NCI-H128 (cell line): Measurements from ENCODE around the gene FAM193A.
"Not testable (repeated sequence)": the region's sequence is repeated elsewhere in the genome, so short reads cannot be mapped to it uniquely, and the experiment has no call there.

ENCODE experiments used
- DNase-seq: peaks from one replicate; lab custom pipeline; 2025; ENCODE audit not compliant: unreplicated experiment; lab: John Stamatoyannopoulos, UW

FAM193A gene

DNA sequence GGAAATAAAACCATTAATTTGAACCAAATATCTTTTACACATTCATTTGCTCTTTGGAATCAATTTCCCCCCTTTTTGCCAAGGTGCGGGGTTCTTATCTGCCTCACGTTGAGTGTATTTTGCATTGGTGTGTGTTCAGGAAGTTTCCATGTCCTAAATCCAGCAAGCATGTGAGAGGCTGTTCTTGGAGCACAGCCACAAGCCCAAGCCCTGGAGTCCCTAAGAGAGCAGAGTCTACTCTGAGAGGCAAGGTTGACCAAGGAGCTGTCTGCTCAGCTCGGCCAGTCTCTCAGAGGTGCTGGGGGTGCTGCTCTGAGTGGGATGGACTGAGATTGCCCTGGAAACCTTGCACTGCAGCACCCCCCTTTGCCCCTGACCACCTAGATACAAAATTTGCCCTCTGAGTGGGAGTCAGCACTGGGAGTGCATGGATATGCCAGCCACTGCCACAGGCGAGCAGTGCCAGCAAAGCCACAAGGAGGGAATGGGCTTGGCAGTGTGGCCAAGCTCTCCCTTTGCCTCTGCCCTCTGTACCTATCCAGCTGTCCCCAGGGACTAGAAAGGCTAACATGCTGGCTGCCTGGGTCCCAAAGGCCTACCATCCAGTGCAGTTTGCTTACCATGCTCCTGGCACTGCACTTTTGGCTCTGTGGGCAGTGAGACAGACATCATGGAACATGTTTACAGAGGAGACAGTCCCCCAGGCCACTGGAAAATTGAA is 20.5 kb upstream of the FAM193A start:
- DNase-seq = no peak

DNA sequence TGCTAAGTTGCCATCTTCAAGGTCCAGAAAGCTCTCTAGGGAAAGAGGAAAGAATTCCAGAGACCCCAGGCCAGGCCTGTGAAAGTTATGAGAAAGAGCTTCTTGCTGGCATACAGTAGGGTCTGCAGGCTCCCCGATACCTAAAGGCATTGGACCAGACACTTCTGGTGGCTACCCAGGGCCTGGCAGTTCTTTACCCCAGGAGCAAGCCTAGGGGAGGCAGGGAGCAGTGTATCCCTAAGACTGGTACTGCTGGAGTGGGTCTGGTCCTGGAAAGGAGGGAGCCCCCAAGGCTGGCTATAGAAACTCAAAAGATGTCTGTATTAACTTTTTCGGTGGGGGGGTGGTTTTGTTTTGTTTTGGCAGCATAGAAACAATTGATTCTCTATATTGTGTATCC is 19.8 kb upstream of the FAM193A start:
- no peak for DNase-seq

DNA sequence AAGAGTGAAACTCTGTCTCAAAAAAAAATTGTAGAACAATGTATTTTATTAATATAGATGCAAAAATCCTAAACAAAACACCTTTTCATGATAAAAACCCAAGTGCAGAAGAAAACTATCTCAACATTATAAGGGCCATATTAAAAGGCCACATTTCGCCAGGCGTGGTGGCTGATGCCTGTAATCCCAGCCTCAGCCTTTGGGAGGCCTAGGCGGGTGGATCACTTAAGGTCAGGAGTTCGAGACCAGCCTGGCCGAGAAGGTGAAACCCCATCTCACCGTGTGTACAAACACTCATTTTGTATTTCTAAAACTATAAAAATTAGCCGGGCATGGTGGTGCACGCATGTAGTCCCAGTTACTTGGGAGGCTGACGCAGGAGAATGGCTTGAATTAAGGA is 9.9 kb upstream of the FAM193A start:
- DNase-seq = no peak

DNA sequence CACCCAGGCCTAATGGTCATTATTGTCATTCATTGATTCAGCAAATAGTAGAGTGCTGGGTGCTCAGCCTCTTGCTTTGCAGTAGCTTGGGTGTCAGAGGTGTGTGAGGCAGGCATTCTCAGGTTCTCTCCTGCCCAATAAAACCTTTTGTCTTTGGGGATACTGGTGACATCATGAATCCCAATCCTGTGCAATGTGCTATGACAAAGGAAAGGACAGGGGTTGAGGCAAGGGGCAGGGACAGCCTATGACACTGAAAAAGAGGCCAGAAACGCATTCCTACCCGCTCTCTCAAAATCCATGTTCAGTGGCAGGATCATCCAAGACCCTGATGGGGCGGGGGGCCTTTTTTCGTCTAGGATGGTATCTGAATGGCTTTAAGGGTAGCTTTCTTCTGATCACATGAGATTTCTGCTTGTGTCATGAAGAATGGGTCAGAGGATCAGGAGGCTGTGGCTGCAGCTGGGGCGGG is 1.5 kb upstream of the FAM193A start:
- no peak for DNase-seq

DNA sequence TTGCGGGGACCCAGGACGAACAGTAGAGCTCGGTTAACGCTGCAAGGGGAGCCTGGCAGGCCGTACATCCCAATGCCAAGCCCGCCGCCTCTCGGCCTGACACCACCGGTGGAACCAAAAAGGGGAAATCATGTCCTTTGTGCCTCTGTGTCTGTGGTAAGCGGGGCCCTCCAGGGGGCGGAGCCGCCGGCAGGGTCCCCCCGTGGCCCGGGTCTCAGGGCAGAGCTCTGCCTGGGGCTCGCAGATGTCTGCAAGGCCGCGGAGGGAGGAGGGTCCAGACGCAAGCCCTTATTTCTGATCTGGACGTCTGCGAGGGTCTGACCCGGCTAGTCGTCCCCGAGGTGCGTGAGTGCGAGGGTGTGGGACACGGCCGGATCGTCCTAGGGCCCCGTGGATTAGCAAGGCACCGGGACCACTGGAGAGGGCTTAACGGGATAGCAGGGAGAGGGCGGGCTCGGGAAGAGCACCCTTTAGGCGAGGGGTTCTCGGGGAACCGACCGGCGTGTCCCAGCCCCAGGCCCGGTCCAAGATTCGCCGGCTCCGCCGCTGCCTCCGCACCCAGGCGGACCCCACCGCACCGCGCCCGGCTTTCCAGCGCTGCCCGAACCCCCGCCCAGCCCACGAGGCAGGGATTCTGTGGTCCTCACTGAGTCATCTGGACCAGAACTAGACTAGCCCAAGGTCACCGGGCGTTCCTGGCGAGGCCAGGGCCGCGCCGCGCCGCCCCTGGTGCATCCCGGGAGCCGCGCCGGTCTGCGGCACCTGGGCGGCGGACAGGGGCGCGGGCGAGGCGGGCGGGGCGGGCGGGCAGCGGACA is 863 bp upstream of the FAM193A start:
- no peak for DNase-seq

DNA sequence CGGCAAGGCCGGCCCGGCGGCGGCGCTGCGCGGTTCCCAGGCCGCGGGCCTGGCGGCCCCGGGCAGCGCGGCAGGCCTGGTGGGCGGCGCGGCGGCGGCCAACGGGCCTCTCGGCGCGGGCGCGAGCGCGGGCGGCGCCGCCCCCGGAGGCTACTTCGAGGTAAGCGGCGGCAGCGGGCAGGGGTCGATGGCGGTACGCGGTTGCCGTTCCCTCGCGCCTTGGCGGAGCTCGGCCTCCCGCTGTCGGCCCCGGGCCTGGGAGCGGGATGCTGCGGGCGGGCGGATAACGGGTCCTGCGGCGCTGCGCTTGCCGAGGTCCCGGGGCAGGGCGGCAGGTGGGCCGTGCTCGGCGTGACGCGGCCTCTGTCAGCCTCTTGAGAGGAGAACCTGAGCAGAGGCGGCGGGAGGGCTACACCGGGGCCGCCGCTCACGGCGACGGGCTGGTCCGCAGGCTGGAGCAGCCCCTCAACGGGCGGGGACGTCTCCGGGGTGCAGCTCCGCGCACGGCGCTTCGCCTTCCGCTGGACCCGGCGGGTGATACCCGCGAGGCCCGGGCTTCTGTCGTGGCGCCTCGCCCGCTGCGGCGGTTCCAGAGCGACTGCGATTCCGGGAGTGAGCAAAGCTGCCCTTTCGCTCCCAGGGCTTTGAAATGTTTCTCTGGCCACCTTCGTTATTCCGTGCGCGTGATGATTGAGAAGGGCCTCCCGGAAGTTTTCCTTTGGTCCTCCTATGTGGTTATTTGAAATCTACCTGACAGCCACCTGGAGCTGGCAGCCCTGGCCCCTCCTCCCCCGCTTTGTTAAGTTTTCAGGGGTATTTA is 774 bp downstream of the FAM193A start:
- no peak for DNase-seq

DNA sequence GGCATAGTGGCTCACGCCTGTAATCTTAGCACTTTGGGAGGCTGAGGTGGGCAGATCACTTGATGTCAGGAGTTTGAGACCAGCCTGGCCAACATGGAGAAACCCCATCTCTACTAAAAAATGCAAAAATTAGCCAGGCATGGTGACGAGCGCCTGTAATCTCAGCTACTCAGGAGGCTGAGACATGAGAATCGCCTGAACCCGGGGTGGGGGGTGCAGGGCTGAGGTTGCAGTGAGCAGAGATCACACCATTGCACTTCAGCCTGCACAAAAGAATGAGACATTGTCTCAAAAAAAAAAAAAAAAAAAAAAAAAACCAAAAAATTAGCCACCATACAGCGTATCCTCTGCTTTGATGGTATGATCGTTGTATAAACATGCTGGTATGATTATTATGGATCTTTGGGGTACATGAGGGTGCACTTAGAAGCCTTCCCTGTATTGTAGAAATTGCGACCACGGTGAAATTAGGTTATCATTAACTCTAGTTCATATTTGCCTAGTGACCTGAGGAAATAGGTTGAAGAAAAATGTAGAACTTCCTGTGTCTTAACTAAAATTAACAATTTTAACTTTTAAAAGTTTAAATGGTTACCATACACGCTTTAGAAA is 7.2 kb downstream of the FAM193A start:
- not testable (repeated sequence) for DNase-seq

DNA sequence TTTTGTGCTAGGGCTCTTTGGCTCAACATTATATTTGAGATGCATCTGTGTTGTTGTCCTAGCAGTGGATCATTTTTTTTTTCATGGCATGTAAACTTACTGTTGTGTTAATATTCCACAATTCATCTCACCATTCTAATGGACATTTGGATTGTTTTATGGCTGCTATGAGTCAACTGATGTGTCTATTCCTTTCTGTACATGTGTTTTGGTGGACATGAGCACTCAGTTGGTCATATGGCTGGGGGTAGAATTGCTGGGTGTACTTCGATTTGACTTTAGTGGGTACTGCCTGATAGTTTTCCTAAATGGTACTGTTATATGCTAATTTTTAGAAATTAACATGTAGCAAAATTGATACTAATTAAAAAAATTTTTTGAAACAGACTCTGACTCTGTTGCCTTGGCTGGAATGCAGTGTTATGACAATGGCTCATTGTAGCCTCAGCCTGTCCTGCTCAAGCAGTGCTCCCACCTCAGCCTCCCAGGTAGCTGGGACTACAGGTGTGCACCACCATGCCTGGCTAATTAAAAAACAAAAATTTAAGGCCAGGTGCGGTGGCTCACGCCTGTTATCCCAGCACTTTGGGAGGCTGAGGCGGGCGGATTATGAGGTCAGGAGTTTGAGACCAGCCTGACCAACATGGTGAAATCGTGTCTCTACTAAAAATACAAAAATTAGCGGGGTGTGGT is 9.0 kb downstream of the FAM193A start:
- no peak for DNase-seq

DNA sequence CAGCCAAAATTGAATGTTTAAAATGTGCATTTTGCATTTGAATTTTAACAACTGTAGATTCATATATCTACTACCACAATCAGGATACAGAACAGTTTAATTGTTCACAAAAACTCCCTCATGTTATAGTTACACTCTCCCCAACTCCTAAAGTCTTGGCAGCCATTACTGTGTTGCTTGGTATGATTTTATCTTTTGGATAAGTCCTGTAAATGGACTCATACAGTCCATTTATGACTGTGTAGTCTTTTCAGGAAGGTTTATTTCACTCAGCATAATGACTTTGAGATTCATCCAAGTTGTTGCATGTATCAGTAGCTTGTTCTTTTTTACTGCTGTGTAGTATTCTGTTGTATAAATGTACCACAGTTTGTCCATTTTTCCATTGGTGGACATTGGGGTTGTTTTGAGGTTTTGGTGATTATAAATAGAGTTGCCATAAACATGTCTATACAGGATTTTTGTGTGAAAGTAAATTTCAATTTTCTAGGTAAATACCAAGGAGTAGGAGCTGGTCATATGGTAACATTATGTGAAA is 9.9 kb downstream of the FAM193A start:
- DNase-seq = no peak

DNA sequence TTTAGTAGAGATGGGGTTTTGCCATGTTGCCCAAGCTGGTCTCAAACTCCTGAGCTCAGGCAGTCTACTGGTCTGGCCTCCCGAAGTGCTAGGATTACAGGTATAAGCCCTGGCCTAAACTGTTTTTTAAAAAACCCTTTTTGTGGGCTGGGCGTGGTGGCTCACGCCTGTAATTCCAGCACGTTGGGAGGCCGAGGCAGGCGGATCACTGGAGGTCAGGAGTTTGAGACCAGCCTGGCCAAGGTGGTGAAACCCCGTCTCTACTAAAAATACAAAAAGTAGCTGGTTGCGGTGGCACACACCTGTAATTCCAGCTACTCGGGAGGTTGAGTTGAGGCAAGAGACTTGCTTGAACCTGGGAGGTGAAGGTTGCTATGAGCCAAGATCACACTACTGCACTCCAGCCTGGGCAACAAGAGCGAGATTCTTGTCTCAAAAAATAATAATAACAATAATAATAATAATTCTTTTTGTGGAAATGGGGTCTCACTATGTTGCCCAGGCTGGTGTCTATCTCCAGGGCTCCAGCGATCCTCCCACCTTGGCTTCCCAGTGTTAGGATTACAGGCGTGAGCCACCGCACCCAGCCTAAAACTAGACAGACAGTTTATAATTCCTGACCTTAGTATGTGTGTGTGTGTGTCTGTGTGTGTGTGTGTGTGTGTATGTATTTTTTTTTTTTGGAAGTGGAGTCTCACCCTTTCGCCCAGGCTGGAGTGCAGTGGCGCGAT is 10.7 kb downstream of the FAM193A start:
- DNase-seq = not testable (repeated sequence)

DNA sequence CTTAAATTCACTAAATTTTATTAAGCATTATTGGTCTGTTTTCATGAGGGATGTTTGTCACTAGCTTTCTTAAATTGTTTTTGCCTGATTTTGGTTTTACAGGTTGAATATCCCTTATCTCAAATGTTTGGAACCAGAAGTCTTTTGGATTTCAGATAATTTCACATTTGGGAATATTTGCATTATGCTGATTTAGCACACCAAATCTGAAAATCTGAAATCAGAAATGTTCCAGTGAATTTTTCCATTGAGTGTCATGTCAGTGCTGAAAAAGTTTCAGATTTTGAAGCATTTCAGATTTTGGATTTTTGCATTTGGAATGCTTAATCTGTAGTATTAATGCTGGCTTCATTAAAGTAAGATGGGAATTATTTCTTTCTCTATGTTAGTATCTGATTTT is 14.7 kb downstream of the FAM193A start:
- no peak for DNase-seq

DNA sequence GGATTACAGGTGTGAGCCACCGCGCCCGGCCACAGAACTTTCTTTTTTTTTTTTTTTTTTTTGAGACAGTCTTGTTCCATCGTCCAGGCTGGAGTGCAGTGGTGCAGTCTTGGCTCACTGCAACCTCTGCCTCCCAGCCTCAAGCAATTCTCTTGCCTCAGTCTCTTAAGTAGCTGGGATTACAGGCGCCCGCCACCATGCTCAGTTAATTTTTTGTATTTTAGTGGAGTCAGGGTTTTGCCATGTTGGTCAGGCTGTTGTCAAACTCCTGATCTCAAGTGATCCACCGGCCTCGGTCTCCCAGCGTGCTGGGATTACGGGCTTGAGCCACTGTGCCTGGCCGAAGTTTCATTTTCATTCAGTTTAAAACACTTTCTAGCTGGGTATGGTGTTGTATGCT is 16.4 kb downstream of the FAM193A start:
- no peak for DNase-seq

DNA sequence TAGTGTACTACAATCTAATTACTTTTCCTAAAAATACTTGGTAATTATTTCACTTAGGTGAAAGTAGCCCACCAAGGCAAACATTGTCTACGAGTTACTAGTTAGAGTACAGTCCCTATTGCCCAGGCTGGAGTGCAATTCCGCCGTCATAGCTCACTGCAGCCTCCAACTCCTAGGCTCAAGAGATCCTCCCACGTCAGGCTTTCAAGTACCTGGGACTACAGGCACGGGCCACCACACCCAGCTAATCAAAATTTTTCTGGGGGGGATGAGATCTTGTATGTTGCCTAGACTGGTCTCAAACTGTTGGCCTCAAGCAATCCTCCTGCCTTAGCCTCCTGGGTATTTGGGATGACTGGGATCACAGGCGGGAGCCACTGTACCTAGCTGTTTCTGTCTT is 21.9 kb downstream of the FAM193A start:
- DNase-seq = no peak

DNA sequence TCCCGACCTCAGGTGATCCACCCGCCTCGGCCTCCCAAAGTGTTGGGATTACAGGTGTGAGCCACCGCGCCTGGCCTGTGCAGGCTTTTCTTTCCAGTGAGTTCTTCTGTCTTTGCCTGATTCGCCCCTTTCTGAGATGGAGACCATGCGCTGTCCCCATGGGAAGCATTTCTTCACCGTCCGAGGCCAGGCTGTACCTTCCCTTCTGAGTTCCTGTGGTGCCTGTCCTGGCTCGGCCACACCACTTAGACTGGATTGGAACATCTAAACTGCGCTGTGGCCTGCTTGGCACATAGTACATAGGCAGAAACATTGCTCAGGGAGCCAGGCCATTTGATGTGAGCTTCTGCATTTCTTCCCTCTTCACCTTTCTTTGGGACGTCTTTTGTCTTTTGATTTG is 23.7 kb downstream of the FAM193A start:
- DNase-seq = no peak

DNA sequence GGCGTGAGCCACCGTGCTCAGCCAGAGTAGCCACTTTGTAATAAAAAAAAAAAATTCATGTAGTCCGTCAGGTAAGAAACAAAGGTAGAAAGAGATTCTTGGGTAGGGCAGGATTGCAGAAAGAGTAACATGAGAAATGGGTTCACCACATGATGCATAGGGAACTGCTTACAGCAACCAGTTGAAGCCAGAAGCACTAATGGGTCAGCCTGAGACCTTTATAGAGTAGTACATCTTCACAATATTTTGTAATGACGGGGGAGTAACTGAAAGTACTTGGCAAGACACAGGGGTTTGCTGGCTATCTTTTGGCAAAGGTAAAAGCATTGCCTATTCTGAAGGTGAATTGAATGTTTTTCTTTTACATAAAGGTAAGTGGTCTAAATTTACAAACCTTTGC is 29.1 kb downstream of the FAM193A start:
- DNase-seq = no peak

DNA sequence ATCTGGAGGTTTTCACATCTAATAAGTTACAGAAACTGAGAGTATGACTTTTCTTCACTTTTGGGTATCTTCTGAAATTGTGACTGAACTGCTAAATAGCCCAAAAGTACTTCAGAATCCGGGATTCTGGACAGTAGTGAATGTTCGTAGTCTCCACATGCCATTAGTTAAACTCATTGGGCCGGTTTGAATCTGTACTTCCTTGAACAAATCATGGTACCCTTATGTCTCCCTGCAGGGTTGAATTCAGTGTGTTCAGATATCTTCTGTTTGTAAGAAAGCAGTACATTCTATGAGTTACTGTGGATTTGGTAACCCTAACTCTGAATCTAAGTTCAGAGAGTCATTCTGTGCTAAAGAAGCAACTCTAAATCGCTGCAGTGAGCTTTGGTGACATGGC is 33.6 kb downstream of the FAM193A start:
- no peak for DNase-seq

DNA sequence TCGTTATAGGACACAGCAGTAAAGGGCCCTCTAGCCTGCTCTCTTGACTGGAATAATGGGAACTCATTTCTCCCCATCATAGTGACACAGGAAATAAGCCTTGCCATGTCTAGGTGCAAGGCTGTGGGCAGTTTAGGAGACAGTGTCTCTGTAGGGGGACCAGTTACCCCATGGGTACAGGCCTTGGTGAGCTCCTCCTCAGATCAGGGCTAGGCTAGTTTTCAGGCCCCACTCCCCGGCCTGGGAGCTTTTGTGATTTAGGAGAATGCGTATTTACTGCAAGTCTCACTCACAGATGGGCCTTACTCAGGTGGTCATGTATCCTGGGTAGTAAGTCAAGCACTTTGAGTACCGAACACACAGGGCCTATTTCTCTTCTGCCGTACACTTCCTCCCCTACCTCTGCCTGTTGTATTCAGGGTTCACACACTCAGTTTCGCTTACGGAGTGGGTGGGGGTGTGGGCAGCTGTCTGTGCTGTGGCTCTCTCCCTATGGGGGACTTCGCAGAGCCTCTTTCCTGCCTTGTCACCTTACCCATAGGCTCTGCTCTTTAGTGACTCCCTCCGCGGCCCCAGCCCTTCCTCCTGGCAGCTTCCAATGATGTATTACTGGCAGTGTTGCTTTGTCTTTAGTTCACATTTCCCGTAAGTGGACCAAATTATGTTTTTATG is 34.2 kb downstream of the FAM193A start:
- DNase-seq = no peak

DNA sequence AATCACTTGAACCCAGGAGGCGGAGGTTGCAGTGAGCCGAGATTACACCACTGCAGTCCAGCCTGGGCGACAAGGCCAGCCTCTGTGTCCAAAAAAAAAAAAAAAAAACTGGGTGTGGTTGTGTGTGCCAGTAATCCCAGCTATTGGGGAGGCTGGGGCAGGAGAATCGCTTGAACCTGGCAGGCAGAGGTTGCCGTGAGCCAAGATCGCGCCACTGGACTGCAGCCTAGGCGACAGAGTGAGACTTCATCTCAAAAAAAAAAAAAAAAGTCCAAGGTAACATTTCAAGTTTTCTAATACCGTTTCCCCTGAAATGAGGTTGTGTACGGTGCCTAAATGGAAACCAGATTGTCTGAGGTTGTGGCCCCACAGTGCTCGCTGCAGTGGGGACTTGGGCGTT is 35.6 kb downstream of the FAM193A start:
- no peak for DNase-seq

DNA sequence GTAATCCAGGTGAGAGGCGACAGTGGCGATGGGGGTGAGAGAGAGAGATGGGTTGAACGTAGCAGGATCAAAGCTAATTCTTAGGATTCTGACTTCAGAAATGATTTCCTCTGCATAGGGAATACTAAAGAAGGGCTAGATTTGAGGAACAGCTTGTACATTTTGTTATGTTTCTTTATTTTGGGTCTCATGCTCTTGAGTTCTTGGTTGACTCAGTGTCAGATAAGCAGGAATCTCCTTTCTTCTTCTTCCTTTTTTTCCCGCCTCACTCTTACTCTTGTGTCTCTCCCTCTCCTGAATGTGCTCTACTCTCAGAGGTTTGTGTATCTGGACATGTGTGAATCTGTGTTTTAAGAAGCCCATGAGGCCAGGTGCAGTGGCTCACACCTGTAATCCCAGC is 36.4 kb downstream of the FAM193A start:
- DNase-seq = no peak
